H9 (cell line): ENCODE measurements around the gene YAF2. TPM values are rescaled to one million over a fixed set of nuclear protein-coding genes. Genes with fewer than 3 reads are reported as not detected.
"Not testable (repeated sequence)": the region's sequence is repeated elsewhere in the genome, so short reads cannot be mapped to it uniquely, and the experiment has no call there.

Experiments used
- DNase-seq: peaks from one replicate; pipeline ENCODE4 v3.0.0-alpha.2; 2017
- H2AFZ ChIP-seq: one replicate; pipeline ENCODE4 v1.6.1; 2013; ENCODE audit warnings: mild to moderate bottlenecking, low read length, control low read depth, moderate library complexity
- H2AK5ac ChIP-seq: 2 replicates; pipeline ENCODE4 v1.6.1; 2013; ENCODE audit warnings: low read length, control low read depth, mixed read lengths; ENCODE audit not compliant: insufficient read length
- H2BK120ac ChIP-seq: one replicate; pipeline ENCODE4 v1.6.1; 2013; ENCODE audit warnings: low read depth, mild to moderate bottlenecking, low read length, control low read depth, inconsistent platforms; ENCODE audit not compliant: poor library complexity, severe bottlenecking
- H2BK12ac ChIP-seq: 2 replicates; pipeline ENCODE4 v1.6.1; 2013; ENCODE audit warnings: low read length, control low read depth, mixed read lengths, low read depth; ENCODE audit not compliant: insufficient read length
- H2BK15ac ChIP-seq: 2 replicates; pipeline ENCODE4 v1.6.1; 2013; ENCODE audit warnings: low read depth, low read length, control low read depth
- H2BK20ac ChIP-seq: one replicate; pipeline ENCODE4 v1.6.1; 2013; ENCODE audit warnings: low read depth, mild to moderate bottlenecking, low read length, control low read depth, inconsistent platforms; ENCODE audit not compliant: poor library complexity, severe bottlenecking
- H2BK5ac ChIP-seq: 2 replicates; pipeline ENCODE4 v1.6.1; 2013; ENCODE audit warnings: low read length, control low read depth, mixed read lengths; ENCODE audit not compliant: insufficient read length
- H3K14ac ChIP-seq: 2 replicates; pipeline ENCODE4 v1.6.1; 2013; ENCODE audit warnings: low read length, control low read depth; ENCODE audit not compliant: insufficient read depth
- H3K18ac ChIP-seq: 2 replicates; pipeline ENCODE4 v1.6.1; 2013; ENCODE audit warnings: low read depth, mild to moderate bottlenecking, mixed read lengths, low read length, control low read depth; ENCODE audit not compliant: insufficient read length
- H3K23ac ChIP-seq: 2 replicates; pipeline ENCODE4 v1.6.1; 2013; ENCODE audit warnings: low read length, control low read depth, mixed read lengths, low read depth; ENCODE audit not compliant: insufficient read length
- H3K23me2 ChIP-seq: 2 replicates; pipeline ENCODE4 v1.6.1; 2013; ENCODE audit warnings: low read depth, mild to moderate bottlenecking, mixed read lengths, low read length, control low read depth; ENCODE audit not compliant: insufficient read length, poor library complexity, severe bottlenecking
- H3K27ac ChIP-seq: 2 replicates; pipeline ENCODE4 v1.5.1; 2013; ENCODE audit warnings: low read length, control low read depth, mixed read lengths, low read depth; ENCODE audit not compliant: insufficient read length
- H3K27me3 ChIP-seq: 2 replicates; pipeline ENCODE4 v1.6.1; 2013; ENCODE audit warnings: low read length, control low read depth, inconsistent platforms; ENCODE audit not compliant: insufficient read depth
- H3K4ac ChIP-seq: 2 replicates; pipeline ENCODE4 v1.6.1; 2013; ENCODE audit warnings: low read depth, mild to moderate bottlenecking, control low read depth, inconsistent platforms, low read length, moderate library complexity
- H3K4me1 ChIP-seq: 2 replicates; pipeline ENCODE4 v1.6.1; 2013; ENCODE audit warnings: low read length, control low read depth, inconsistent platforms; ENCODE audit not compliant: insufficient read depth
- H3K4me2 ChIP-seq: 2 replicates; pipeline ENCODE4 v1.6.1; 2013; ENCODE audit warnings: low read length, control low read depth, mixed read lengths; ENCODE audit not compliant: insufficient read length, insufficient read depth
- H3K56ac ChIP-seq: 2 replicates; pipeline ENCODE4 v1.6.1; 2013; ENCODE audit warnings: low read depth, mild to moderate bottlenecking, mixed read lengths, low read length, control low read depth; ENCODE audit not compliant: insufficient read length
- H3K79me1 ChIP-seq: 2 replicates; pipeline ENCODE4 v1.6.1; 2013; ENCODE audit warnings: low read depth, mild to moderate bottlenecking, moderate library complexity, low read length, control low read depth, inconsistent platforms; ENCODE audit not compliant: insufficient read depth, poor library complexity, severe bottlenecking
- H3K79me2 ChIP-seq: 2 replicates; pipeline ENCODE4 v1.6.1; 2013; ENCODE audit warnings: low read length, control low read depth, inconsistent platforms; ENCODE audit not compliant: insufficient read depth
- H3K9ac ChIP-seq: 2 replicates; pipeline ENCODE4 v1.6.1; 2013; ENCODE audit warnings: low read length, control low read depth, mixed read lengths; ENCODE audit not compliant: insufficient read length; ENCODE audit errors: extremely low read depth
- H3K9me3 ChIP-seq: one replicate; pipeline ENCODE4 v1.6.1; 2013; ENCODE audit warnings: low read depth, low read length, inconsistent platforms; ENCODE audit not compliant: control insufficient read depth
- H3T11ph ChIP-seq: one replicate; pipeline ENCODE4 v1.6.1; 2013; ENCODE audit warnings: mild to moderate bottlenecking, low read length, control low read depth, inconsistent platforms
- H4K20me1 ChIP-seq: one replicate; pipeline ENCODE4 v1.6.1; 2013; ENCODE audit not compliant: control insufficient read depth, insufficient read length, insufficient read depth
- H4K5ac ChIP-seq: 2 replicates; pipeline ENCODE4 v1.6.1; 2013; ENCODE audit warnings: low read depth, mild to moderate bottlenecking, mixed read lengths, low read length, control low read depth; ENCODE audit not compliant: insufficient read length
- H4K8ac ChIP-seq: replicated peaks from 2 replicates; pipeline ENCODE4 v1.6.1; 2013; ENCODE audit warnings: low read length, control low read depth, mixed read lengths, low read depth; ENCODE audit not compliant: insufficient read length
- H4K91ac ChIP-seq: 2 replicates; pipeline ENCODE4 v1.6.1; 2013; ENCODE audit warnings: low read depth, mild to moderate bottlenecking, moderate library complexity, mixed read lengths, low read length, control low read depth; ENCODE audit not compliant: insufficient read length
- H3K27ac Mint-ChIP-seq, 3 experiments: 2 replicates in 2 of 3; 3 replicates in 1 of 3; pipeline ENCODE4 v1.8.0; 2020 to 2021; ENCODE audit warnings: mixed read lengths in 3 of 3, mild to moderate bottlenecking in 1 of 3, moderate library complexity in 1 of 3
- H3K27me3 Mint-ChIP-seq: 2 replicates; pipeline ENCODE4 v1.8.0; 2021; ENCODE audit warnings: low read depth, mild to moderate bottlenecking, moderate library complexity, mixed read lengths
- H3K36me3 Mint-ChIP-seq, 3 experiments: 2 replicates in 2 of 3; 3 replicates in 1 of 3; pipeline ENCODE4 v1.8.0; 2020 to 2021; ENCODE audit warnings: low read depth in 3 of 3, mixed read lengths in 3 of 3; ENCODE audit not compliant: insufficient read depth in 1 of 3
- H3K4me1 Mint-ChIP-seq, 2 experiments: 2 replicates each; pipeline ENCODE4 v1.8.0; 2020; ENCODE audit warnings: mixed read lengths in 2 of 2
- H3K4me3 Mint-ChIP-seq, 2 experiments: 2 replicates in 1 of 2; 3 replicates in 1 of 2; pipeline ENCODE4 v1.8.0; 2020 to 2021; ENCODE audit warnings: mild to moderate bottlenecking in 2 of 2, mixed read lengths in 2 of 2, moderate library complexity in 1 of 2
- H3K9me3 Mint-ChIP-seq, 2 experiments: 2 replicates in 1 of 2; 3 replicates in 1 of 2; pipeline ENCODE4 v1.8.0; 2020; ENCODE audit warnings: mild to moderate bottlenecking in 2 of 2, mixed read lengths in 2 of 2, moderate library complexity in 1 of 2
- WGBS: extraction: QIAGEN DNeasy Blood & Tissue Kit; methylation state at CpG from one replicate; pipeline ENCODE4 v1.1.7; 2013; ENCODE audit warnings: missing lambda C conversion rate, low lambda C conversion rate, mixed read lengths; ENCODE audit not compliant: insufficient read length; ENCODE audit errors: extremely low coverage; 5-methylcytosine and 5-hydroxymethylcytosine counted together
- total RNA-seq: library from RNA; stranded (reverse); gene quantifications from 2 replicates; pipeline ENCODE4 v1.2.1, GENCODE V29; 2021
- TF ChIP-seq, protein P1 (sequence below): fragments of 200-600 bp; sonication (generic); conservative IDR thresholded peaks from 3 replicates; pipeline ENCODE4 v1.8.0; 2021; ENCODE audit warnings: antibody characterized with exemption, mild to moderate bottlenecking

The YAF2 gene
- total RNA-seq, 1 experiment from 2014 or later: 1.9 TPM

DNA sequence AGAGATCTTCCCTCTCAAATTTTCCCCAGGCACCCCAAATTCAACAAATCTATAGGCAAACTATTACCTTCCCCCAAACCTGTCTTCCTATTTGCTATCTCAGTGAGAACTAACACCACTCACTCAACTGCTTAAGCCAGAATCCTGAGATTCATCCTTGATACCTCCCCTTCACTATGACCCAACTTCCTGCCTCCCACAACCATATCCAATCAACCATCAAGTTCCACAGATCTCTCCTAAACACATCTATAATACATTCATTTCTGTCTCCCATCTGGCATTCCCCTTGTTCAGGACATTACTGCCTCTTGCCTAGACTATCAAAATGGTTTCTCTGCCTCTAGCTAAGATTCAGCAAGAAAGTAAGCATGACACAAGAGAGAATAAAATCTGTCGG lies 21.3 kb downstream of the YAF2 start:
- no peaks in the 10 kb centered on the region for H3K9me3 ChIP-seq
- no peak overlapping the region for H2AK5ac ChIP-seq
- no peak overlapping the region for H4K8ac ChIP-seq
- no peak overlapping the region for H2BK15ac ChIP-seq
- no peak overlapping the region for H3T11ph ChIP-seq
- no peaks in the 10 kb centered on the region for H3K23me2 ChIP-seq
- no peak overlapping the region for H3K18ac ChIP-seq
- H3K9ac ChIP-seq: no peak overlapping the region
- no peak overlapping the region for H2BK5ac ChIP-seq
- Mint-ChIP-seq H3K27me3 (peaks cover 5% of the 10 kb centered on the region), H3K27ac (no peak overlapping the region), H3K4me1 (no peaks in the 10 kb centered on the region), H3K36me3 (no peaks in the 10 kb centered on the region), H3K4me3 (no peak overlapping the region), H3K9me3 (no peaks in the 10 kb centered on the region)
- H2AFZ ChIP-seq: no peak overlapping the region
- H3K79me2 ChIP-seq: no peaks in the 10 kb centered on the region
- no peak overlapping the region for H4K91ac ChIP-seq
- H3K4me2 ChIP-seq: no peak overlapping the region
- H4K20me1 ChIP-seq: no peaks in the 10 kb centered on the region
- no peak overlapping the region for H2BK120ac ChIP-seq
- no CpG with 5 or more reads among the region's 1 CpG for WGBS
- H4K5ac ChIP-seq: no peak overlapping the region
- no peak overlapping the region for H3K4ac ChIP-seq
- DNase-seq: no peak
- no peaks in the 10 kb centered on the region for H3K27me3 ChIP-seq
- no peak overlapping the region for H3K56ac ChIP-seq
- H3K23ac ChIP-seq: no peak overlapping the region
- TF ChIP-seq, protein P1, sequence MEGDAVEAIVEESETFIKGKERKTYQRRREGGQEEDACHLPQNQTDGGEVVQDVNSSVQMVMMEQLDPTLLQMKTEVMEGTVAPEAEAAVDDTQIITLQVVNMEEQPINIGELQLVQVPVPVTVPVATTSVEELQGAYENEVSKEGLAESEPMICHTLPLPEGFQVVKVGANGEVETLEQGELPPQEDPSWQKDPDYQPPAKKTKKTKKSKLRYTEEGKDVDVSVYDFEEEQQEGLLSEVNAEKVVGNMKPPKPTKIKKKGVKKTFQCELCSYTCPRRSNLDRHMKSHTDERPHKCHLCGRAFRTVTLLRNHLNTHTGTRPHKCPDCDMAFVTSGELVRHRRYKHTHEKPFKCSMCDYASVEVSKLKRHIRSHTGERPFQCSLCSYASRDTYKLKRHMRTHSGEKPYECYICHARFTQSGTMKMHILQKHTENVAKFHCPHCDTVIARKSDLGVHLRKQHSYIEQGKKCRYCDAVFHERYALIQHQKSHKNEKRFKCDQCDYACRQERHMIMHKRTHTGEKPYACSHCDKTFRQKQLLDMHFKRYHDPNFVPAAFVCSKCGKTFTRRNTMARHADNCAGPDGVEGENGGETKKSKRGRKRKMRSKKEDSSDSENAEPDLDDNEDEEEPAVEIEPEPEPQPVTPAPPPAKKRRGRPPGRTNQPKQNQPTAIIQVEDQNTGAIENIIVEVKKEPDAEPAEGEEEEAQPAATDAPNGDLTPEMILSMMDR: no peak
- H2BK20ac ChIP-seq: no peak overlapping the region
- H3K79me1 ChIP-seq: no peaks in the 10 kb centered on the region
- no peaks in the 10 kb centered on the region for H3K4me1 ChIP-seq
- H3K27ac ChIP-seq: no peak overlapping the region
- H2BK12ac ChIP-seq: no peak overlapping the region
- H3K14ac ChIP-seq: no peak overlapping the region

DNA sequence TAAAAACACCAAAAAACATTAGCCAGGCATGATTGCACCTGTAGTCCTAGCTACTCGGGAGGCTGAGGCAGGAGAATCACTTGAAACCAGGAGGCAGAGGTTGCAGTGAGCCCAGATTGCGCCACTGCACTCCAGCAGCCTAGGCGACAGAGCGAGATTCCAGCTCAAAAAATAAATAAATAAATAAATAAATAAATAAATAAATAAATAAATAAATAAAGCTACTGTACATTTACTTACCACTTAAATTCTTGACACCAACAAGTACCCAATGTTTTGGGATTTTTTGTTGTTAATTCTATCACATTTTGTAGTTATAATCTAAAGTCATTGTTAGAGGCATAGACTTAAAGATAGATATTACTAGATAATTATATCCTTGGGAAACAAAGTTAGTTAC lies 22.3 kb downstream of the YAF2 start:
- H2AFZ ChIP-seq: not testable (repeated sequence)
- WGBS: no CpG with 5 or more reads among the region's 4 CpGs

More for the DNA sequence above, 22.3 kb downstream of the YAF2 start:
- not testable (repeated sequence) for H3K27me3 Mint-ChIP-seq, H3K23ac ChIP-seq, H3K9me3 Mint-ChIP-seq, H2BK12ac ChIP-seq, H3K9ac ChIP-seq, H2BK20ac ChIP-seq, H3K23me2 ChIP-seq, H3K9me3 ChIP-seq, H3K56ac ChIP-seq, H3K27ac ChIP-seq, H3K18ac ChIP-seq, H4K20me1 ChIP-seq, H2AK5ac ChIP-seq, H3K14ac ChIP-seq, H2BK5ac ChIP-seq, H4K8ac ChIP-seq, DNase-seq, H3T11ph ChIP-seq, H3K27ac Mint-ChIP-seq, H4K91ac ChIP-seq, H2BK120ac ChIP-seq, H3K4me1 ChIP-seq, H3K4me1 Mint-ChIP-seq, H3K4me2 ChIP-seq, H4K5ac ChIP-seq, H2BK15ac ChIP-seq, H3K36me3 Mint-ChIP-seq, H3K4ac ChIP-seq, H3K4me3 Mint-ChIP-seq, H3K27me3 ChIP-seq, H3K79me1 ChIP-seq, H3K79me2 ChIP-seq
